Measurements from ENCODE around the gene APOH.

DNA sequence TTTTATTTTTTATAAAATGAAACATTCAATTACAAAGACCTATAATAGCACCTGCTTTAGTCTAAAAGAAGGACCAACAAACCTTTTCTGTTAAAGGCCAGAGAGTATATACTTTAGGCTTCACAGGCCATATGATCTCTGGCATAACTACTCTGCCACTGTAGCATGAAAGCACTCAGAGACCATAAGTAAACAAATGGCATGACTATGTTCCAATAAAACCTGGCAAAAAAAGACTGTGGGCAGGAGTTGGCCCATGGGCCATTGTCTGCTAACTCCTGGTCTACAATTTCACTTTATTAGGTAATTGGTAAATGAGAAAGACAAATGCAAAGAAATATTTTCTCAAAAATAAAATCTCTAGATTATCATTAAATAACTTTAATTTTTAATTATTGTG lies 52.2 kb downstream of the APOH start:
- no peak for TF ChIP-seq POLR2AphosphoS5 (IDR thresholded peaks at IDR 0.05)
- no peak for TF ChIP-seq POLR2A (IDR thresholded peaks at IDR 0.05)
- TF ChIP-seq, protein P1, sequence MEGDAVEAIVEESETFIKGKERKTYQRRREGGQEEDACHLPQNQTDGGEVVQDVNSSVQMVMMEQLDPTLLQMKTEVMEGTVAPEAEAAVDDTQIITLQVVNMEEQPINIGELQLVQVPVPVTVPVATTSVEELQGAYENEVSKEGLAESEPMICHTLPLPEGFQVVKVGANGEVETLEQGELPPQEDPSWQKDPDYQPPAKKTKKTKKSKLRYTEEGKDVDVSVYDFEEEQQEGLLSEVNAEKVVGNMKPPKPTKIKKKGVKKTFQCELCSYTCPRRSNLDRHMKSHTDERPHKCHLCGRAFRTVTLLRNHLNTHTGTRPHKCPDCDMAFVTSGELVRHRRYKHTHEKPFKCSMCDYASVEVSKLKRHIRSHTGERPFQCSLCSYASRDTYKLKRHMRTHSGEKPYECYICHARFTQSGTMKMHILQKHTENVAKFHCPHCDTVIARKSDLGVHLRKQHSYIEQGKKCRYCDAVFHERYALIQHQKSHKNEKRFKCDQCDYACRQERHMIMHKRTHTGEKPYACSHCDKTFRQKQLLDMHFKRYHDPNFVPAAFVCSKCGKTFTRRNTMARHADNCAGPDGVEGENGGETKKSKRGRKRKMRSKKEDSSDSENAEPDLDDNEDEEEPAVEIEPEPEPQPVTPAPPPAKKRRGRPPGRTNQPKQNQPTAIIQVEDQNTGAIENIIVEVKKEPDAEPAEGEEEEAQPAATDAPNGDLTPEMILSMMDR (IDR thresholded peaks at IDR 0.05): no peak
